GM18861 (cell line): Measurements from ENCODE around the gene C20orf202.

Source experiments
- ATAC-seq: cut with Tn5 transposase; IDR thresholded peaks from one replicate; pipeline ENCODE4 v1.9.1; 2021; ENCODE audit not compliant: unreplicated experiment

The C20orf202 gene

GRCh38 chr20:1202762-1203504 lies at the start of gene C20orf202:
Gene C20orf202, plus strand, starts transcription at chr20:1203454. Its CDS starts 132 bp downstream, at chr20:1203586.
- no peak for ATAC-seq

- ATAC-seq, result no peak
Measured at GRCh38 chr20:1154226-1154625, 49.0 kb upstream of the C20orf202 start.

- no peak for ATAC-seq
Measured at GRCh38 chr20:1154691-1155090, 48.6 kb upstream of the C20orf202 start.

- ATAC-seq, result no peak
Measured at GRCh38 chr20:1155342-1155741, 47.9 kb upstream of the C20orf202 start.

- no peak for ATAC-seq
Measured at GRCh38 chr20:1160496-1160895, 42.8 kb upstream of the C20orf202 start.

- ATAC-seq, result no peak
Measured at GRCh38 chr20:1160991-1161390, 42.3 kb upstream of the C20orf202 start.

- no peak for ATAC-seq
Measured at GRCh38 chr20:1163105-1163504, 40.1 kb upstream of the C20orf202 start.

- no peak for ATAC-seq
Measured at GRCh38 chr20:1163653-1164052, 39.6 kb upstream of the C20orf202 start.

GRCh38 chr20:1164871-1165270 lies 38.4 kb upstream of the C20orf202 start:
- no peak for ATAC-seq

GRCh38 chr20:1165521-1165920 lies 37.7 kb upstream of the C20orf202 start:
- ATAC-seq, result no peak

GRCh38 chr20:1165941-1166340 lies 37.3 kb upstream of the C20orf202 start:
- no peak for ATAC-seq

- ATAC-seq, result no peak
Measured at GRCh38 chr20:1166948-1167720, 36.1 kb upstream of the C20orf202 start.

- no peak for ATAC-seq
Measured at GRCh38 chr20:1169224-1169623, 34.0 kb upstream of the C20orf202 start.

- ATAC-seq, result no peak
Measured at GRCh38 chr20:1171461-1172093, 31.7 kb upstream of the C20orf202 start.

GRCh38 chr20:1173698-1174097 lies 29.6 kb upstream of the C20orf202 start:
- no peak for ATAC-seq

GRCh38 chr20:1174787-1175186 lies 28.5 kb upstream of the C20orf202 start:
- no peak for ATAC-seq

GRCh38 chr20:1177680-1178079 lies 25.6 kb upstream of the C20orf202 start:
- no peak for ATAC-seq

- ATAC-seq, result no peak
Measured at GRCh38 chr20:1178103-1178502, 25.2 kb upstream of the C20orf202 start.

GRCh38 chr20:1178623-1179022 lies 24.6 kb upstream of the C20orf202 start:
- ATAC-seq, result no peak

GRCh38 chr20:1180949-1181348 lies 22.3 kb upstream of the C20orf202 start:
- no peak for ATAC-seq

- no peak for ATAC-seq
Measured at GRCh38 chr20:1182106-1182505, 21.1 kb upstream of the C20orf202 start.

GRCh38 chr20:1183153-1183552 lies 20.1 kb upstream of the C20orf202 start:
- ATAC-seq, result no peak
